ENCODE results near the gene OR5M10.
"Not testable (repeated sequence)": the region's sequence is repeated elsewhere in the genome, so short reads cannot be mapped to it uniquely, and the experiment has no call there.

Gene OR5M10

GRCh38 chr11:56577621-56578020 is at the start of gene OR5M10:
TSS of gene OR5M10 (minus strand) at chr11:56577721. CDS start at chr11:56577721, 0 bp downstream.
- Histone ChIP-seq H3K27me3 (ENCODE audit: insufficient read depth, low read length) (no peaks in the 10 kb centered on the region), H3K9ac (ENCODE audit: low read depth, low read length) (no peak within 1 kb of the TSS), H3K27ac (ENCODE audit: low read length) (no peak within 1 kb of the TSS), H3K9me3 (ENCODE audit: insufficient read depth, low read depth, low read length) (no peaks in the 10 kb centered on the region), H3K4me1 (ENCODE audit: insufficient read depth, low read length) (no peaks in the 10 kb centered on the region), H3K4me3 (ENCODE audit: low read length) (no peak within 1 kb of the TSS), H3K36me3 (ENCODE audit: insufficient read depth, low read depth, low read length) (no peaks in the 10 kb centered on the region)

- H3K27ac ChIP-seq (ENCODE audit: low read length): no peak overlapping the region
Observed at GRCh38 chr11:56625946-56626345, 48.4 kb upstream of the OR5M10 start.

GRCh38 chr11:56624661-56625110 is 47.2 kb upstream of the OR5M10 start:
- H3K4me3 ChIP-seq (ENCODE audit: low read length): no peak overlapping the region
- peak overlapping the region; percentile 49 for H3K27ac ChIP-seq (ENCODE audit: low read length)
- H3K9me3 ChIP-seq (ENCODE audit: insufficient read depth, low read depth, low read length): no peaks in the 10 kb centered on the region
- no peaks in the 10 kb centered on the region for H3K36me3 ChIP-seq (ENCODE audit: insufficient read depth, low read depth, low read length)
- no peaks in the 10 kb centered on the region for H3K27me3 ChIP-seq (ENCODE audit: insufficient read depth, low read length)
- peaks cover 4% of the 10 kb centered on the region; the same call in 1 of the 2 replicates for H3K4me1 ChIP-seq (ENCODE audit: insufficient read depth, low read length)
- H3K9ac ChIP-seq (ENCODE audit: low read depth, low read length): no peak overlapping the region

More at GRCh38 chr11:56625946-56626345, 48.4 kb upstream of the OR5M10 start:
- Histone ChIP-seq H3K9ac (ENCODE audit: low read depth, low read length) (no peak overlapping the region), H3K9me3 (ENCODE audit: insufficient read depth, low read depth, low read length) (no peaks in the 10 kb centered on the region), H3K4me1 (ENCODE audit: insufficient read depth, low read length) (peaks cover 4% of the 10 kb centered on the region; the same call in 1 of the 2 replicates), H3K4me3 (ENCODE audit: low read length) (no peak overlapping the region), H3K27me3 (ENCODE audit: insufficient read depth, low read length) (no peaks in the 10 kb centered on the region), H3K36me3 (ENCODE audit: insufficient read depth, low read depth, low read length) (no peaks in the 10 kb centered on the region)

- no peaks in the 10 kb centered on the region for H3K36me3 ChIP-seq (ENCODE audit: insufficient read depth, low read depth, low read length)
- no peaks in the 10 kb centered on the region for H3K9me3 ChIP-seq (ENCODE audit: insufficient read depth, low read depth, low read length)
- no peaks in the 10 kb centered on the region for H3K4me1 ChIP-seq (ENCODE audit: insufficient read depth, low read length)
- no peaks in the 10 kb centered on the region for H3K27me3 ChIP-seq (ENCODE audit: insufficient read depth, low read length)
- H3K9ac ChIP-seq (ENCODE audit: low read depth, low read length): no peak overlapping the region
- no peak overlapping the region for H3K27ac ChIP-seq (ENCODE audit: low read length)
- H3K4me3 ChIP-seq (ENCODE audit: low read length): no peak overlapping the region
Observed at GRCh38 chr11:56611174-56611573, 33.7 kb upstream of the OR5M10 start.

GRCh38 chr11:56592088-56592717 is 14.7 kb upstream of the OR5M10 start:
- H3K4me3 ChIP-seq (ENCODE audit: low read length); H3K4me1 ChIP-seq (ENCODE audit: insufficient read depth, low read length); H3K27ac ChIP-seq (ENCODE audit: low read length); H3K27me3 ChIP-seq (ENCODE audit: insufficient read depth, low read length); H3K36me3 ChIP-seq (ENCODE audit: insufficient read depth, low read depth, low read length); H3K9ac ChIP-seq (ENCODE audit: low read depth, low read length): not testable (repeated sequence)
- H3K9me3 ChIP-seq (ENCODE audit: insufficient read depth, low read depth, low read length): peaks cover 24% of the 10 kb centered on the region

- H3K4me1 ChIP-seq (ENCODE audit: insufficient read depth, low read length): no peaks in the 10 kb centered on the region
- no peaks in the 10 kb centered on the region for H3K27me3 ChIP-seq (ENCODE audit: insufficient read depth, low read length)
- no peak overlapping the region for H3K27ac ChIP-seq (ENCODE audit: low read length)
- H3K36me3 ChIP-seq (ENCODE audit: insufficient read depth, low read depth, low read length): no peaks in the 10 kb centered on the region
- H3K9ac ChIP-seq (ENCODE audit: low read depth, low read length): no peak overlapping the region
- no peak overlapping the region for H3K4me3 ChIP-seq (ENCODE audit: low read length)
- no peaks in the 10 kb centered on the region for H3K9me3 ChIP-seq (ENCODE audit: insufficient read depth, low read depth, low read length)
Observed at GRCh38 chr11:56558574-56558973, 18.9 kb downstream of the OR5M10 start.

- not testable (repeated sequence) for H3K4me3 ChIP-seq (ENCODE audit: low read length); H3K27ac ChIP-seq (ENCODE audit: low read length); H3K27me3 ChIP-seq (ENCODE audit: insufficient read depth, low read length); H3K4me1 ChIP-seq (ENCODE audit: insufficient read depth, low read length); H3K9me3 ChIP-seq (ENCODE audit: insufficient read depth, low read depth, low read length); H3K36me3 ChIP-seq (ENCODE audit: insufficient read depth, low read depth, low read length); H3K9ac ChIP-seq (ENCODE audit: low read depth, low read length)
Observed at GRCh38 chr11:56554691-56555090, 22.8 kb downstream of the OR5M10 start.

- no peaks in the 10 kb centered on the region for H3K4me1 ChIP-seq (ENCODE audit: insufficient read depth, low read length)
- H3K27me3 ChIP-seq (ENCODE audit: insufficient read depth, low read length): no peaks in the 10 kb centered on the region
- no peak overlapping the region for H3K27ac ChIP-seq (ENCODE audit: low read length)
- no peak overlapping the region for H3K9ac ChIP-seq (ENCODE audit: low read depth, low read length)
- no peak overlapping the region for H3K4me3 ChIP-seq (ENCODE audit: low read length)
- H3K36me3 ChIP-seq (ENCODE audit: insufficient read depth, low read depth, low read length): no peaks in the 10 kb centered on the region
- no peaks in the 10 kb centered on the region for H3K9me3 ChIP-seq (ENCODE audit: insufficient read depth, low read depth, low read length)
Observed at GRCh38 chr11:56545531-56545930, 32.0 kb downstream of the OR5M10 start.

- no peaks in the 10 kb centered on the region for H3K9me3 ChIP-seq (ENCODE audit: insufficient read depth, low read depth, low read length)
- no peak overlapping the region for H3K9ac ChIP-seq (ENCODE audit: low read depth, low read length)
- H3K36me3 ChIP-seq (ENCODE audit: insufficient read depth, low read depth, low read length): no peaks in the 10 kb centered on the region
- H3K27ac ChIP-seq (ENCODE audit: low read length): no peak overlapping the region
- no peaks in the 10 kb centered on the region for H3K4me1 ChIP-seq (ENCODE audit: insufficient read depth, low read length)
- H3K27me3 ChIP-seq (ENCODE audit: insufficient read depth, low read length): no peaks in the 10 kb centered on the region
- no peak overlapping the region for H3K4me3 ChIP-seq (ENCODE audit: low read length)
Observed at GRCh38 chr11:56543739-56544138, 33.8 kb downstream of the OR5M10 start.

- H3K36me3 ChIP-seq (ENCODE audit: insufficient read depth, low read depth, low read length): no peaks in the 10 kb centered on the region
- H3K4me3 ChIP-seq (ENCODE audit: low read length): no peak within 1 kb of the TSS
- H3K9ac ChIP-seq (ENCODE audit: low read depth, low read length): no peak within 1 kb of the TSS
- no peaks in the 10 kb centered on the region for H3K9me3 ChIP-seq (ENCODE audit: insufficient read depth, low read depth, low read length)
- H3K4me1 ChIP-seq (ENCODE audit: insufficient read depth, low read length): no peaks in the 10 kb centered on the region
- H3K27ac ChIP-seq (ENCODE audit: low read length): no peak within 1 kb of the TSS
- no peaks in the 10 kb centered on the region for H3K27me3 ChIP-seq (ENCODE audit: insufficient read depth, low read length)
Observed at GRCh38 chr11:56543157-56543556, 34.4 kb downstream of the OR5M10 start, which contains the start of gene OR5M11. TSS of gene OR5M11 (minus strand) at chr11:56543257. CDS start at chr11:56543257, 0 bp downstream.

GRCh38 chr11:56533054-56533740 is 44.3 kb downstream of the OR5M10 start:
- H3K27me3 ChIP-seq (ENCODE audit: insufficient read depth, low read length): no peaks in the 10 kb centered on the region
- H3K27ac ChIP-seq (ENCODE audit: low read length): no peak overlapping the region
- H3K9me3 ChIP-seq (ENCODE audit: insufficient read depth, low read depth, low read length): no peaks in the 10 kb centered on the region; the same call in 1 of the 2 replicates

GRCh38 chr11:56531856-56532255 is 45.7 kb downstream of the OR5M10 start:
- Histone ChIP-seq H3K27me3 (ENCODE audit: insufficient read depth, low read length) (no peaks in the 10 kb centered on the region), H3K4me1 (ENCODE audit: insufficient read depth, low read length) (no peaks in the 10 kb centered on the region), H3K36me3 (ENCODE audit: insufficient read depth, low read depth, low read length) (no peaks in the 10 kb centered on the region), H3K9ac (ENCODE audit: low read depth, low read length) (no peak overlapping the region), H3K4me3 (ENCODE audit: low read length) (no peak overlapping the region), H3K27ac (ENCODE audit: low read length) (no peak overlapping the region), H3K9me3 (ENCODE audit: insufficient read depth, low read depth, low read length) (no peaks in the 10 kb centered on the region)

More at GRCh38 chr11:56533054-56533740, 44.3 kb downstream of the OR5M10 start:
- Histone ChIP-seq H3K9ac (ENCODE audit: low read depth, low read length) (no peak overlapping the region), H3K4me3 (ENCODE audit: low read length) (no peak overlapping the region), H3K36me3 (ENCODE audit: insufficient read depth, low read depth, low read length) (no peaks in the 10 kb centered on the region), H3K4me1 (ENCODE audit: insufficient read depth, low read length) (no peaks in the 10 kb centered on the region)
